GM23248 (cell line): ENCODE results near the gene AMOTL1.

Experiments
- EZH2 ChIP-seq: fragments of 200-600 bp; sonication (generic); IDR thresholded peaks from 2 replicates; pipeline ENCODE4 v1.6.1; 2018; ENCODE audit warnings: antibody characterized with exemption, mild to moderate bottlenecking; ENCODE audit not compliant: insufficient read depth, poor library complexity, severe bottlenecking
- EZH2phosphoT487 ChIP-seq: fragments of 200-600 bp; sonication (generic); IDR thresholded peaks from 2 replicates; pipeline ENCODE4 v1.6.1; 2018; ENCODE audit warnings: antibody characterized with exemption, moderate library complexity, mild to moderate bottlenecking, low read depth; ENCODE audit not compliant: insufficient read depth

GRCh38 chr11:94751786-94752185 lies 16.4 kb upstream of the AMOTL1 start:
- no peak for TF ChIP-seq EZH2phosphoT487
- TF ChIP-seq EZH2, result no peak
